Stimulated activated CD8-positive, alpha-beta memory T cell treated with anti-CD3 and anti-CD28 coated beads, Interleukin-7, amount 100 ng/mL, for 1 hour (primary cell): ENCODE data around the gene ORAI3.

Experiments
- DNase-seq, 2 donors: peaks; one replicate each; pipeline ENCODE4 v3.0.0-alpha.2; 2020; ENCODE audit warnings: low read depth in 2 of 2

ORAI3 gene

DNA sequence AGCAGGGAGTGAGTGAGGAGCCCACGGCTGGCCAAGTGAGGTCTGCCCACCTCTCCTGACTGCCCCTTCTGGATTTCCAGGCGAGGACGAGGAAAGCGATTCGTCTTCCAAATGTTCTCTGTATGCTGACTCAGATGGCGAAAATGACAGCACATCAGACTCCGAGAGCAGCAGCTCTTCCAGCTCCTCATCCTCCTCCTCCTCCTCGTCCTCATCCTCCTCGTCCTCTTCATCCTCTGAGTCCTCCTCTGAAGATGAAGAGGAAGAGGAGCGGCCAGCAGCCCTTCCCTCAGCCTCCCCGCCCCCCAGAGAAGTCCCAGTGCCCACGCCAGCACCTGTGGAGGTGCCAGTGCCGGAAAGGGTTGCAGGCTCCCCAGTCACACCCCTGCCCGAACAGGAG, 22.4 kb downstream of the ORAI3 start:
- DNase-seq: no peak

DNA sequence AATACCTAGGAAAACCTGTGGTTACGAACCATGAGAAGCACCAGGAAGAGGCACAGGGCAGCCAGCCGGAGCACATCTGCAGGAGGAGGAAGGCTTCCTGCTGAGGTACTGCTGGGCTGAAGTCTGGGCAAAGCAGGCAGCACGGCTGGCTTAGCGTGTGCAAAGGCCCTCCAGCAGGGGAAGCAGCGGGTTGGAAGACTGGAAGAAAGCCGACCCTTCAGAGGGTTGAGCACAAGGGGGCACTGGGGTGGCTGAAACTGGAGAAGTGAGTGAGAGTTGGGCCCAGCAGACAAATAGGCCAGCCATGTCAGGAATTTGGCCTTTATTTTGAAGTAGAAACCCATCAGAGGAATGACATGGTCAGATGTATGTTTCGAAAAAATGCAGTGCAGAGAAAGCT, 24.0 kb downstream of the ORAI3 start:
- DNase-seq: no peak

DNA sequence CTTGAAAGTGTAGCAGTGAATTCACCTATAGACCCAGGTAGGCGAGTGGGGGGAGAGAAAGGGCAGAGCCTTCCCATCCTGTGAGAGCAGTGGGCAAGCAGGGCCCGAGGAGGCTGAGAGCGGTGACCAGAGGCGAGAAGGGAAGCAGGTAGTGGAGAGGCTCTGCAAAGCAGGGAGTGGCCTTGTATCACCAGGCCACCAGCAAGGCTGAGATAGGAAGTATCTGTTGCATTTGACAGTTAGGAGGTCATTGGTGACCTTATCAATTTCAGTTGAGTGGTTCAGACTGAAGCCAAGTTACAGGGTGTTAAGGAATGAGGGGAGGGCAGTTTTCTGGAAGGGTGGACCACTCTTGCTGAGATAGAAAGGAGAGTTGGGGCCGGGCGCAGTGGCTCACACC, 25.5 kb downstream of the ORAI3 start:
- no peak for DNase-seq

DNA sequence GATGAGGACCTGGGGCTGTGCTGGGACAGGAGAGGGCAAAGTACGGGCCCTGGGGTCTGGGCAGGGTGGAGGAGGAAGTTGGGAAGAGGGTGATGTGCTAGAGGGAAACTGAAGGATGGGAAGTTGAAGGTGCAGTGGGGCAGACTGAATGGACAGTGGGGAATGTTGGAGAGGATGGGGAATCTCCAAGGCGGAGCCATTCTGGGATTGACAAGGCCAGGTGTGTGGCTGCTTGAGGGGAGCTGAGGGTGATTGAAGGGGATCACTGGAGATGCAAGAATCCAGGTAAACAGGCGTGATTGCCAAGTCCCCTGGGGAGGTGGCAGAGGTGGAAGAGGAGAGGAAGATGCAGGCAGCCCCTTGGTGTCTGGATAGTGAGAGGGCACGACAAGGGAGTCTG, 27.6 kb downstream of the ORAI3 start:
- no peak for DNase-seq

DNA sequence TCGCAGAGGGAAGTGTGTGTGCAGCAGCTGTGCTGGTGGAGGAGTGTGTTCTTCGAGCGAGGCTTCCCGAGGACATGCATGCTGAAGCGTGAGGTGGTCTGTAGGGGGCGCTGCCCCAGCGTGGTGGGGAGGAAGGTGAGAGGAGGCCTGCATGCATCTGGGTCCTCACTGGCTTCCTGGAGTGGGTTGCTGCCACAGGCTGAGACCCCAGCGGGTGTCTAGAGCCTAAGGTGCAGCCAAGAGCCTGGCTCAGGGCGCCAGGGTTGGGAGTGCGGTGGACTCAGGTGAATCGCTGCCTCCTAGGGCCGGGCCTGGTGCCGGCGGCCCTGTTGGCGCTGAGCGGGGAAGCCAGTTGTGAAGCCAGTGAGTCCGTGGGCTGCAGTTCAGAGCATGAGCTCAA, 28.6 kb downstream of the ORAI3 start:
- DNase-seq: no peak

DNA sequence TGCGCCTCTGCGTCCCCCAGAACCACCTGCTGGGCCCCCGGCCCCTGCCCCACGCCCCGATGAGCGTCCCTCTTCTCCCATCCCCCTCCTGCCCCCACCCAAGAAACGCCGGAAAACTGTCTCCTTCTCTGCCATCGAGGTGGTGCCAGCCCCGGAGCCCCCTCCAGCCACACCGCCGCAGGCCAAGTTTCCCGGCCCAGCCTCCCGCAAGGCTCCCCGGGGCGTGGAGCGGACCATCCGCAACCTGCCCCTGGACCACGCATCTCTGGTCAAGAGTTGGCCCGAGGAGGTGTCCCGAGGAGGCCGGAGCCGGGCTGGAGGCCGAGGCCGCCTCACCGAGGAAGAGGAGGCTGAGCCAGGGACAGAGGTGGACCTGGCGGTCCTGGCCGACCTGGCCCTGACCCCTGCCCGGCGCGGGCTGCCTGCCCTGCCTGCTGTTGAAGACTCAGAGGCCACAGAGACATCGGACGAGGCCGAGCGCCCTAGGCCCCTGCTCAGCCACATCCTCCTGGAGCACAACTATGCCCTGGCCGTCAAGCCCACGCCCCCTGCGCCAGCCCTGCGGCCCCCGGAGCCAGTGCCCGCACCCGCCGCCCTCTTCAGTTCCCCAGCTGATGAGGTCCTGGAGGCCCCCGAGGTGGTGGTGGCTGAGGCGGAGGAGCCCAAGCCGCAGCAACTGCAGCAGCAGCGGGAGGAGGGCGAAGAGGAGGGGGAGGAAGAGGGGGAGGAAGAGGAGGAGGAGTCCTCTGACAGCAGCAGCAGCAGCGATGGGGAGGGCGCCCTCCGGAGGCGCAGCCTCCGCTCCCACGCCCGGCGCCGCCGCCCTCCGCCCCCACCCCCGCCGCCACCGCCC, 30.5 kb downstream of the ORAI3 start:
- no peak for DNase-seq

DNA sequence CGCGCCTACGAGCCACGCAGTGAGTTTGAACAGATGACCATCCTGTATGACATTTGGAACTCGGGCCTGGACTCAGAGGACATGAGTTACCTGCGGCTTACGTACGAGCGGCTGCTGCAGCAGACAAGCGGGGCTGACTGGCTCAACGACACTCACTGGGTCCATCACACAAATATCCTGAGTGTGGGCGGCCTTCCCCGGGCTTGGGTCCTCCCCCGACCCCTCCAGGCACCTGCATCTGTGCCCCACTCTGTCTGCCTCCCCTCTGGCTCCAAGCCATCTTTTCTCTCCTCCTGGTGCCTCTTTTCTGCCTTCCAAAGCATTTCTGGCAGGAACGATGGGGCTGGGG, 31.1 kb downstream of the ORAI3 start:
- DNase-seq: no peak

DNA sequence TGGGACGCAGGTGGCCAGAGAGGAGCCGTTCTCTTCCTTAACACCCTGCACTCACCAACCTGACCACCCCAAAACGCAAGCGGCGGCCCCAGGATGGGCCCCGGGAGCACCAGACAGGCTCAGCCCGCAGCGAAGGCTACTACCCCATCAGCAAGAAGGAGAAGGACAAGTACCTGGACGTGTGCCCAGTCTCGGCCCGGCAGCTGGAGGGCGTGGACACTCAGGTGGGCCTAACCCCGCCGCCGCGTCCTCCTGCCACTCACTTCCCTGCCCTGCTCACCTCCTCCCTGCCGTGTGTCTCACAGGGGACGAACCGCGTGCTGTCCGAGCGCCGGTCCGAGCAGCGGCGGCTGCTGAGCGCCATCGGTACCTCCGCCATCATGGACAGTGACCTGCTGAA, 31.6 kb downstream of the ORAI3 start:
- no peak for DNase-seq

DNA sequence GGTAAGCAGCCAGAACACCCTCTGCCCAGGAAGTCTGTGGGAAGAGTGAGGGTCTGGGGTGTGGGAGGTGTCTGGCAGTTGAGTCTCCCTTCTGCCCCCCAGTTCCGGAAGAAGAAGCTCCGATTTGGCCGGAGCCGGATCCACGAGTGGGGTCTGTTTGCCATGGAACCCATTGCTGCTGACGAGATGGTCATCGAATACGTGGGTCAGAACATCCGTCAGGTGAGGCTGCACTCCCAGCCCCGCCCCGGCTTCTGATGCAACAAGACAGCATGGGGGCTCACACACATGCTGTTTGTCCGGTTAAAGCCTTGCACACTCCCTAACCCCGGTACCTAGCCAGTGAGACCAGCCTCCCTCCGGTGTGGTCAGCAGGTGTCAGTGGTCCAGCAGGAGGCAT, 32.1 kb downstream of the ORAI3 start:
- no peak for DNase-seq

DNA sequence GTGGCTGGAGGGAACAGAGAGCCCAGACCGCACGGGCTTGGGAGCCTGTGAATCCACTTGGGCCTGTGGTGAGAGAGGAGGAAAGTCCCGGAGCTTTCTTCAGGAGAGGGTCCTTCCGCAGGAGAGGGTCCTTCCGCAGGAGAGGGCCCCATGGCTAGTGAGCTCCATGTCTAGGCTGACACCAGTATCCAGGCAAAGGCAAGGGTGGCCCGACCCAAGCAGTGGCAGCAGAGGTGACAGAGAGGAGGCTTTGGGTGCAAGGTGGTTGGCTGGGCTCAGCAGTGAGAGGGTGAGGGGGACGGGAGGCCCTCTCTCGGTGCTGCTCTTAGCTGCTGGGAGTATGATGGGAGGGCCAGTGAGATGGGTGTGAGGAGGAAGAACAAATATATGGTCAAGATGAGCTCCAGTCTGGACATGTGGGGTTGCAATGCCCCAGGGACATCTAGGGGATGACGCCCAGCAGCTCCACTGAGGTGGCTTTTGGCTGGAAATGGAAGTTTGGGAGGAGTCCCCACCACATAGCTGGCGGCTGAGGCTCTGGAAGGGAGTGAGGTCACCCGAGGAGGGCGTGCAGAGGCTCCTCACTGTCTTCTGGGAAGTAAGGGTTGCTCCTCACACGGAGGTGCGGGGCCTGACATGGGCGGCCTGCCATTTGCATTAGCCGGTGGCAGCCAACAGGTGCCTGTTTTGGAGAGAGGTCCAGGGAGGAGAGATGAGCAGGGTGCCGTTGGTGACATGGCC, 33.9 kb downstream of the ORAI3 start:
- no peak for DNase-seq

DNA sequence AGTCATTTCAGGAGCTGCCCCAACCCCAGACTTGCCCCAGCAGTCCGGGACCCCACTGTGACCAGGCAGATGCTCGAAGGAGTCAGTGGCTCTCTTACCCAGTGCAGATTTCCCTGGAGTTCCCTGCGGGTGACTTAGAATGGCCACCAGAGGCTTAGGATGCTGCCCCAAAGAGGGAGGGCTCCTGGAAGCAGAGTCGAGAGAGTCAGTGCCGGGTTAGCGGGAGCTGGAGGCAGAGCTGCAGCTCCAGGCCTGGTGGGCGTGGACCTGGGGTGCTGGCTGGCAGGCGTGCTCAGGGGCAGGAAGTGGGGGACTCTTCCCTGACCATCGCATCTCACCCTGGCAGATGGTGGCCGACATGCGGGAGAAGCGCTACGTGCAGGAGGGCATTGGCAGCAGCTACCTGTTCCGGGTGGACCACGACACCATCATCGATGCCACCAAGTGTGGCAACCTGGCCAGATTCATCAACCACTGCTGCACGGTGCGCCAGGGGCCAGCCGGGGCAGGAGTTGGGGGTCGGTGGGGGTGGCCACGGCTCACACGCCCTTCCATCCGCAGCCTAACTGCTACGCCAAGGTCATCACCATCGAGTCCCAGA, 34.5 kb downstream of the ORAI3 start:
- no peak for DNase-seq

DNA sequence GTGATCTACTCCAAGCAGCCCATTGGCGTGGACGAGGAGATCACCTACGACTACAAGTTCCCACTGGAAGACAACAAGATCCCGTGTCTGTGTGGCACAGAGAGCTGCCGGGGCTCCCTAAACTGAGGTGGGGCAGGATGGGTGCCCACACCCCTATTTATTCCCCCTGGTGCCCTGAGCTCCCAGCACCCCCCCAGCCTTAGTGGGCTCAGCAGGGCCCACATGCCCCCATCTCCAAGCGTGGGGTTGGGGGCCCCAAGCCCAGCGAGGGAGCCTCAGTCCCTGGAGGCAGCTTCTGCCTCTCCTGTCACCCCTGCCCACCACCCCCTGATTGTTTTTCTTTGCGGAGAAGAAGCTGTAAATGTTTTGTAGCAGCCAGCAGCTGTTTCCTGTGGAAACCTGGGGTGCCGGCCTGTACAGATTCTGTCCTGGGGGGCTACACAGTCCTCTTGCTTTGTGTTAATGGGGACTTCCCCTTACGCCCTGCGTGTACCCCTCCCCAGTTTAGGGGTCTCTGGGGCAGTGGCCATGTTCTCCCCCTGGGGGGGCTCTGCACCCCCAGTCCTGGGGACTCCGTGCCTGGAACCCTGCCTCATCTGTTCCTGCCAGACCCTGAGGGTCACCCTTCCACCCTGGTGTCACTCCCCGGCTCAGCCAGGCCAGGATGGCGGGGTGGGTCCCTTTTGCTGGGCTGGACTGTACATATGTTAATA, 35.2 kb downstream of the ORAI3 start:
- DNase-seq: no peak

DNA sequence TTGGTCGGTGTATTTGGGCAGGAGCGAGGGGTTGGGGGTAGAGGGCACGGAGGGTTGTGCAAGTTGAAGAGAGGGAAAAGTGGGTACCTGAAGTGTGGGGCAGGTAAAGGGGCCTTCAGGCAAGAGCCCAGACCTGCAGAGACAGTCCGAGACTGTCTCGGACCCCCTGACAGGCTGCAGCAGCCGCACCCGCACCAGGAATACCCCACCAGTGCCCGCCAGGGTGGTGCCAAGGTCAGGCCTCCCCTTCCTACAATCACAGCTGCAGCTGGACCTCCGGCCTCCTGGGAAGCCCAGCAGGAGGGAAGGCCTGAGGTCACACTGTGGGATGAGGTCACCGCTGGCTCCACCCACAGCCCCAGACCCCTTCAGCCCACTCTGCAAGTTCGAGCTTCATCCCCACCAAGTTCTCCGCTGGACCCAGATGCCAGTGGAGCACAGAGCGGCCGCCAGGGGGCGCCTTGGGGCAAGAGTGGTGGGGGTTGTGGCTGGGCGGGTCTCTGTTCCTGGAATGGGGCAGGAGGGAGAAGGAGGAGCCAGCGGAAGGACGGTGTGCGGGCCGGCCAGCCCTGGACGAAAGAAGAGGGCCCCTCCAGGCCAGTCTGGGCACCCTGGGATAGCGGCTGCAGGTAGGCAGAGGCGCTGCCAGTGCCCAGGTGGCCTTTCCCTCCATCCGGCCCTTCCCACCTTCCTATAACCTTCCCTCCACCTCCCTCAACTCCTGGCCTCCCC, 36.0 kb downstream of the ORAI3 start, which contains the start of gene HSD3B7:
TSS of gene HSD3B7 (plus strand) at position 539 of the 732 bp plus-strand sequence. CDS start 452 bp downstream, outside the sequence.
- peak; percentile 63 to 74 for DNase-seq

DNA sequence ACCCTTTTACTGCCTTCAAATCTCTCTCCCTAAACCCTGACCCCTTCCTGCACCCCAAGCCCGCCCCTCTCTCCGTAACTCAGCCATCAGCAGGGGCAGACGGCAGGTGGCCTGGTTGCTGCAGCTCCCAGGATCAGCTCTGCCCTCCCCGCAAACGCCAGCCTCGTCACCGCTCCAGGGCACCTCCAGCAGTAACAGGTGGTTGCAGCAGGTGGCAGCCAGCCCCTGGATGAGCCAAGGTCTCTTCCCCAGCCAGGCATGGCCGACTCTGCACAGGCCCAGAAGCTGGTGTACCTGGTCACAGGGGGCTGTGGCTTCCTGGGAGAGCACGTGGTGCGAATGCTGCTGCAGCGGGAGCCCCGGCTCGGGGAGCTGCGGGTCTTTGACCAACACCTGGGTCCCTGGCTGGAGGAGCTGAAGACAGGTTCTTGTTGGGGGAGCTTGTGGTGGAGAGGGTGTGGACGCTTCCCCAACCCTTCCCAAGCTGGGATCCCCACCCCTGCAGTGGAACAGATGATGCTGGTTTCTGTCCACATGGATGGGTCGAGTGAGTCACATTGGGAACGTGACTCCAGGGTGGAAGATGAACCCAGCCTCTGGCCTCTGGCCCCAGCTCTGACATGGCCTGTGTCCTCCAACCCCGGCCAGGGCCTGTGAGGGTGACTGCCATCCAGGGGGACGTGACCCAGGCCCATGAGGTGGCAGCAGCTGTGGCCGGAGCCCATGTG, 36.7 kb downstream of the ORAI3 start:
- no peak for DNase-seq

DNA sequence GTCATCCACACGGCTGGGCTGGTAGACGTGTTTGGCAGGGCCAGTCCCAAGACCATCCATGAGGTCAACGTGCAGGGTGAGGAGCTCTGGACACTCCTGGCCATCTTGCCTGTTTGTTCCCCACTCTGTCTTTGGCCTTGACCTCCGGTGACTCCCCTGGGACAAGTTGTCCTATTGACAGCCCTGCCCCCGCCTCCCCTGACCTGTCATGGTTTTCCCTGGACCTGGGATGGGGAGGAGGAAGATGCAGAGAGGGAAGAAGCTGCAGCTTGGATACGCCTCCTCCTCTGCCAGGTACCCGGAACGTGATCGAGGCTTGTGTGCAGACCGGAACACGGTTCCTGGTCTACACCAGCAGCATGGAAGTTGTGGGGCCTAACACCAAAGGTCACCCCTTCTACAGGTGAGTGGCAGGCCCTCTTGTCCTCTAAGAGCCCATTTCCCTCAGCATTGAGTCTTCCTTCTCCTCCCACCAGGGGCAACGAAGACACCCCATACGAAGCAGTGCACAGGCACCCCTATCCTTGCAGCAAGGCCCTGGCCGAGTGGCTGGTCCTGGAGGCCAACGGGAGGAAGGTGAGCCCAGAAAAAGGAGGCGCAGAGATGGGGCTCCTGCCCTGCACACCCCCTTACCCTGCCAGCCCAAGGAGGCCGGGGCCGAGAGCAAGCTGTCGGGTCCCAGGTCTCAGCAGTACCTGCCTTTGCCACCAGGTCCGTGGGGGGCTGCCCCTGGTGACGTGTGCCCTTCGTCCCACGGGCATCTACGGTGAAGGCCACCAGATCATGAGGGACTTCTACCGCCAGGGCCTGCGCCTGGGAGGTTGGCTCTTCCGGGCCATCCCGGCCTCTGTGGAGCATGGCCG, 37.5 kb downstream of the ORAI3 start:
- DNase-seq: no peak

DNA sequence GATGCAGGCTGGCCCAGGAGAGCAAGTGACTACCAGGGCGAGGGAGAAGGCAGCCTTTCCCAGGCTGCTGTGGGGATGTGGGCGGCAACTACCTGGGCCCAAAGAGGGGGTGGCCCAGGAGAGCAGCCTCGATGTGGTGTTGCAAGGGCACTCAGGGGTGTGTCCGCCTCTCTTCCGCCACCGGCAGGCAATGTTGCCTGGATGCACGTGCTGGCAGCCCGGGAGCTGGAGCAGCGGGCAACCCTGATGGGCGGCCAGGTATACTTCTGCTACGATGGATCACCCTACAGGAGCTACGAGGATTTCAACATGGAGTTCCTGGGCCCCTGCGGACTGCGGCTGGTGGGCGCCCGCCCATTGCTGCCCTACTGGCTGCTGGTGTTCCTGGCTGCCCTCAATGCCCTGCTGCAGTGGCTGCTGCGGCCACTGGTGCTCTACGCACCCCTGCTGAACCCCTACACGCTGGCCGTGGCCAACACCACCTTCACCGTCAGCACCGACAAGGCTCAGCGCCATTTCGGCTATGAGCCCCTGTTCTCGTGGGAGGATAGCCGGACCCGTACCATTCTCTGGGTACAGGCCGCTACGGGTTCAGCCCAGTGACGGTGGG, 38.8 kb downstream of the ORAI3 start:
- no peak for DNase-seq

DNA sequence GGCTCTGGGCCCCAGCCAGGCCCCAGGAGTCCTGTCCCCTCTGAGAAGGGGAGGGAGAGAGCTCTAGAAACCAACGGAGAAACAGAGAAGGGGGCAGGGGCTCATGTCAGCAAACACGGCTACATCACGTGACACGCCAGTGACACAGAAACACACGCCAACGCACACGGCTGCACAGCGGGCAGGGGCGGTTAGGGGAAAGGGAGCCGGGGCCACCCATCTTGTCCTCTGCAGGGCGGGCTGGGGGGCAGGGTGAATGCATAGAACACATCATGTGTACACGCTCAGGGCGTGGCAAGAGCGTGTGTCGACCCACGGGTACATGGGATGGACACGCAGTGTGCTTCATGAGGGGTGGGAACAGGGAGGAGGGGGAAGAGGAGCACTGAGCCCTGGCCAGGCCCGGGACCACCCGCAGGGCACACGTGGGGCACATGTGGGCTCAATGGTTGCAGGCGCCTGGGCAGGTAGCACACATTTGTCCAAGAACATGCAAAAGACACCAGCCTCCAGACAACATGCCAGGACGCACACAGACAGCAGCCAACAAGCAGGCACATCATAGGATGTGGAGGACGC, 40.7 kb downstream of the ORAI3 start:
- DNase-seq: no peak

DNA sequence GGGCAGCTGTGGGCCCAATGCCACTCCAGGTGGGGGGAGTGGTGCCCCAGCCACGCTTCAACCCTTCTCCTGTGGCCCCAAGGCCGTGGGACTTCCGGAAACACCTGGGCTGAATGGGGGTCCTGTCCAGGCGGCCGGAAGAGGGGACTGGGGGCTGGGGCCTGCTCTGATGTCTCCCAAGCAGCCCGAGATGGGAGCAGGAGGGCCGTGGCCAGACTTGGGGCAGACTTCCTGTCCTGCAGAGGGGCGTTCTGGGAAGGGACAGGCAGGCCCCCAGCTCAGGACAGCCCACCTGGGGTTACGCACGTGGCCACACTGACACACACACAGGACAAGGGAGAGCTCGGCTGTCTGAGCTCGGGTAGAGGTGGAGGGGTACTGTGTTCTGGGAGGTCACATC, 41.2 kb downstream of the ORAI3 start:
- DNase-seq: no peak

DNA sequence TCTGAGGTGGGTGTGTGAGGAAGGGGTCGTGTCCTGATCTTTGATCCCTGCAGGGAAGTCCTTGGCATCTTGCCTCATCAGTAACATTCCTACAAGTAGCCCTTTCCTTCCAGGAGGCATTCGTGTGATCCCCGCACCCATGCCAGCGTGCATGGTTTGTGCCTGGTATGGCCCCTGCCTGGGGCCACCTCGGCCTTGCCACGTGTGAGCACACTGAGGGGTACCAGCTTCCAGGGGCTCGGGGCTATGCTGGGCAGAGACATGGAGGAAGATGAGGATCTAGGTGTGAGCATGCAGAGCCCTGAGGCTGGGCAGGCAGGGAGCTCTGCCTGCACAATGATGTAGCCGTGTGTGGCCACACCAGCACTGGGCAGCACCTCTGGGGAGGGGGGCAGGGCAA, 42.2 kb downstream of the ORAI3 start:
- DNase-seq: no peak
